OCI-LY1 (cell line): ENCODE results near the gene GPATCH4.
"Not testable (repeated sequence)": the region's sequence is repeated elsewhere in the genome, so short reads cannot be mapped to it uniquely, and the experiment has no call there.

Experiments
- H2AFZ ChIP-seq: fragments of 200-600 bp; sonication (generic), shearing (Covaris generic); 2 replicates; pipeline ENCODE4 v1.6.0; 2014; ENCODE audit warnings: antibody characterized with exemption, mild to moderate bottlenecking, low read length
- H3F3A ChIP-seq: fragments of 200-600 bp; sonication (generic), shearing (Covaris generic); 2 replicates; pipeline ENCODE4 v1.6.0; 2014; ENCODE audit warnings: mild to moderate bottlenecking, antibody characterized with exemption, low read length, moderate library complexity; ENCODE audit not compliant: insufficient read depth
- H3K27ac ChIP-seq: fragments of 200-600 bp; sonication (generic); 2 replicates; pipeline ENCODE4 v1.5.1; 2014; ENCODE audit warnings: low read length, mixed run types, mild to moderate bottlenecking, low read depth; ENCODE audit not compliant: poor library complexity, severe bottlenecking
- H3K27me3 ChIP-seq: fragments of 200-600 bp; sonication (generic); 2 replicates; pipeline ENCODE4 v1.6.0; 2014; ENCODE audit warnings: antibody characterized with exemption, mild to moderate bottlenecking, low read length, moderate library complexity; ENCODE audit not compliant: insufficient read depth
- H3K36me3 ChIP-seq: fragments of 200-600 bp; sonication (generic); 2 replicates; pipeline ENCODE4 v1.6.1; 2014; ENCODE audit warnings: mild to moderate bottlenecking, antibody characterized with exemption, low read length, moderate library complexity, mixed read lengths; ENCODE audit not compliant: insufficient read depth
- H3K4me1 ChIP-seq: fragments of 200-600 bp; sonication (generic); 2 replicates; pipeline ENCODE4 v1.5.1; 2014; ENCODE audit warnings: mild to moderate bottlenecking, low read length, moderate library complexity; ENCODE audit not compliant: insufficient read depth, severe bottlenecking
- H3K4me2 ChIP-seq: fragments of 200-600 bp; sonication (generic), shearing (Covaris generic); 2 replicates; pipeline ENCODE4 v1.6.1; 2014; ENCODE audit warnings: low read length
- H3K4me3 ChIP-seq: fragments of 200-600 bp; sonication (generic); 2 replicates; pipeline ENCODE4 v1.5.1; 2014; ENCODE audit warnings: low read length, low read depth, mild to moderate bottlenecking, mixed read lengths; ENCODE audit not compliant: poor library complexity, severe bottlenecking
- H3K79me2 ChIP-seq: fragments of 200-600 bp; shearing (Covaris generic); 2 replicates; pipeline ENCODE4 v1.6.1; 2016; ENCODE audit warnings: mixed run types, low read length, mixed read lengths; ENCODE audit not compliant: insufficient read depth
- H3K9ac ChIP-seq: fragments of 200-600 bp; sonication (generic), shearing (Covaris generic); 2 replicates; pipeline ENCODE4 v1.6.1; 2014; ENCODE audit warnings: mild to moderate bottlenecking, low read length, mixed read lengths
- H3K9me2 ChIP-seq: fragments of 200-600 bp; sonication (generic), shearing (Covaris generic); 2 replicates; pipeline ENCODE4 v1.6.1; 2014; ENCODE audit warnings: low read depth, mild to moderate bottlenecking, low read length, mixed read lengths
- H3K9me3 ChIP-seq: fragments of 200-600 bp; shearing (Covaris generic); 2 replicates; pipeline ENCODE4 v1.6.1; 2014; ENCODE audit warnings: low read length, mixed read lengths
- H4K20me1 ChIP-seq: fragments of 200-600 bp; sonication (generic), shearing (Covaris generic); 2 replicates; pipeline ENCODE4 v1.6.0; 2016; ENCODE audit warnings: mild to moderate bottlenecking, low read length; ENCODE audit not compliant: insufficient read depth
- EZH2 ChIP-seq: fragments of 200-600 bp; sonication (generic), shearing (Covaris generic); IDR thresholded peaks from 2 replicates; pipeline ENCODE4 v1.8.0; 2017; ENCODE audit warnings: borderline replicate concordance, mixed run types, mild to moderate bottlenecking, antibody characterized with exemption, low read length, moderate library complexity, mixed read lengths
- TF ChIP-seq, protein P1 (sequence below): fragments of 200-600 bp; sonication (generic), shearing (Covaris generic); IDR thresholded peaks from 2 replicates; pipeline ENCODE4 v1.5.1; 2017; ENCODE audit warnings: mild to moderate bottlenecking, antibody characterized with exemption, low read length, moderate library complexity, mixed read lengths

GPATCH4 gene

DNA sequence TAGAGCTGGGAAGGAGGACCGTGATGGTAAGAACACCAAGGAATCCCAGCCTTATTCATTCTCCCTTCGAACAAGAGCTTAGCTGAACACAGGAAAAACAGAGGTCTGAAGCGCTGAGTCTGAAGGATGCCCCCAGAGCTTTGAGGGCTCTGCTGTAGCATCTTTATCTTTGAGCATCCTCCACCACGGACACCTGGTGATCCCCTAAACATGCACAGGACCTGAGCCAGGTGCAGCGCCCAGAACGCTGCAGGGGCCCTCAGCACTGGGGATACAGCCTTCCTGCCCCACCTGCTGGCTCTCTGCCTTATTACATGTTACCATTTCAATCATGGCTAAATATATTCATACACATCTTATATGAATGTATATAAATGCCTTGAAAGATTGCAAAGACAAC, 7.7 kb upstream of the GPATCH4 start:
- Histone ChIP-seq H3K9ac (no peak overlapping the region), H3K4me2 (no peak overlapping the region), H3K27ac (no peak overlapping the region), H3K4me1 (no peaks in the 10 kb centered on the region), H3F3A (no peaks in the 10 kb centered on the region), H2AFZ (no peak overlapping the region), H4K20me1 (no peaks in the 10 kb centered on the region), H3K4me3 (no peak overlapping the region), H3K79me2 (no peaks in the 10 kb centered on the region), H3K9me3 (no peaks in the 10 kb centered on the region), H3K9me2 (no peaks in the 10 kb centered on the region), H3K27me3 (no peaks in the 10 kb centered on the region), H3K36me3 (no peaks in the 10 kb centered on the region)
- no peak for TF ChIP-seq EZH2
- TF ChIP-seq, protein P1, sequence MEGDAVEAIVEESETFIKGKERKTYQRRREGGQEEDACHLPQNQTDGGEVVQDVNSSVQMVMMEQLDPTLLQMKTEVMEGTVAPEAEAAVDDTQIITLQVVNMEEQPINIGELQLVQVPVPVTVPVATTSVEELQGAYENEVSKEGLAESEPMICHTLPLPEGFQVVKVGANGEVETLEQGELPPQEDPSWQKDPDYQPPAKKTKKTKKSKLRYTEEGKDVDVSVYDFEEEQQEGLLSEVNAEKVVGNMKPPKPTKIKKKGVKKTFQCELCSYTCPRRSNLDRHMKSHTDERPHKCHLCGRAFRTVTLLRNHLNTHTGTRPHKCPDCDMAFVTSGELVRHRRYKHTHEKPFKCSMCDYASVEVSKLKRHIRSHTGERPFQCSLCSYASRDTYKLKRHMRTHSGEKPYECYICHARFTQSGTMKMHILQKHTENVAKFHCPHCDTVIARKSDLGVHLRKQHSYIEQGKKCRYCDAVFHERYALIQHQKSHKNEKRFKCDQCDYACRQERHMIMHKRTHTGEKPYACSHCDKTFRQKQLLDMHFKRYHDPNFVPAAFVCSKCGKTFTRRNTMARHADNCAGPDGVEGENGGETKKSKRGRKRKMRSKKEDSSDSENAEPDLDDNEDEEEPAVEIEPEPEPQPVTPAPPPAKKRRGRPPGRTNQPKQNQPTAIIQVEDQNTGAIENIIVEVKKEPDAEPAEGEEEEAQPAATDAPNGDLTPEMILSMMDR, result peak; percentile 84

DNA sequence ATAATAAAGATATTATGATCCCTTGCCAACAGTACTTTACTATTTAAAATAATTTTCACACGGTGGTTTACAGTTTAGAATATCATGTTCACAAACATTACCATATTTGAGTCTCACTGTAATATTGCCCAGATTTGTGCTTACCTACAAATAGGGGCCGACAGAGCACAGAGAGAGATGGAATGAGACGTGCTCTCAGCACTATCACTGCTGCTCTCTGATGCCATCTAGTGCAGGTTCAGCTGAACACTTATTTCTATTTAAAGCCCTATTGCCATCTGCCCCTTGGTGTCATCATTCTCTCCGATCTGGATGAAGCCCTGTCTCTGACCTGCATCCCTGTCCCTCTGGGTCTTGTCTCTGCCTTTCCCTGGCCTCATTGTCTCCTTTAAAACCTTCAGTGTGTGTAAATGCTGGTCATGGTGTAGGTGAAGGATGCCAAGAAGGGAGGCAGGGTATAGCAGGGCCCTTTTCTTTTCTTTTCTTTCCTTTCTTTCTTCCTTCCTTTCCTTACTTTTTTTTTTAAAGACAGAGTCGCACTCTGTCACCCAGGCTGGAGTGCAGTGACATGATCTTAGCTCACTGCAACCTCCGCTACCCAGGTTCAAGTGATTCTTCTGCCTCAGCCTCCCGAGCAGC, 6.9 kb upstream of the GPATCH4 start:
- Histone ChIP-seq H3F3A (no peaks in the 10 kb centered on the region), H3K36me3 (no peaks in the 10 kb centered on the region), H3K27me3 (no peaks in the 10 kb centered on the region), H3K9ac (no peak overlapping the region), H3K9me3 (no peaks in the 10 kb centered on the region), H4K20me1 (no peaks in the 10 kb centered on the region), H3K4me1 (no peaks in the 10 kb centered on the region), H3K4me3 (no peak overlapping the region), H3K9me2 (no peaks in the 10 kb centered on the region), H2AFZ (no peak overlapping the region), H3K4me2 (no peak overlapping the region), H3K27ac (no peak overlapping the region), H3K79me2 (no peaks in the 10 kb centered on the region)
- TF ChIP-seq, protein P1, result peak; percentile 84
- TF ChIP-seq EZH2, result no peak

DNA sequence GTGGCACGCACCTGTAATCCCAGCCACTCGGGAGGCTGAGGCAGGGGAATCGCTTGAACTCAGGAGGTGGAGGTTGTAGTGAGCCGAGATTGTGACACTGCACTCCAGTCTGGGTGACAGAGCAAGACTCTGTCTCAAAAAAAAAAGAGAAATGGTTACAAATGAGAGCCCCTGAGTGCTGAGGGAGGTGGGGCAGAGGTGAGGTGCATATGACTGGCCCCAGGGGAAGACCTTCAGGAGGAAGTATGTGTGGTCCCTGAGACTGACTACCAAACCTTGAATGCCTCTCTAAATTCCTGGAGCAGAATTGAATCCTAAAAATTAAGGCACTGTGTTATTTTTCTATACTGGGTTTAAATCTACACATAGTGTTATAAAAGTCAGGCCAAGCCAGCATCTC, 6.1 kb upstream of the GPATCH4 start:
- H3K9me2 ChIP-seq, H3K27me3 ChIP-seq, H3K4me1 ChIP-seq, H3K4me3 ChIP-seq, H3K27ac ChIP-seq, H3K9me3 ChIP-seq, H3K9ac ChIP-seq, H3K79me2 ChIP-seq, H3F3A ChIP-seq, H4K20me1 ChIP-seq, H3K36me3 ChIP-seq, H3K4me2 ChIP-seq, H2AFZ ChIP-seq: not testable (repeated sequence)

DNA sequence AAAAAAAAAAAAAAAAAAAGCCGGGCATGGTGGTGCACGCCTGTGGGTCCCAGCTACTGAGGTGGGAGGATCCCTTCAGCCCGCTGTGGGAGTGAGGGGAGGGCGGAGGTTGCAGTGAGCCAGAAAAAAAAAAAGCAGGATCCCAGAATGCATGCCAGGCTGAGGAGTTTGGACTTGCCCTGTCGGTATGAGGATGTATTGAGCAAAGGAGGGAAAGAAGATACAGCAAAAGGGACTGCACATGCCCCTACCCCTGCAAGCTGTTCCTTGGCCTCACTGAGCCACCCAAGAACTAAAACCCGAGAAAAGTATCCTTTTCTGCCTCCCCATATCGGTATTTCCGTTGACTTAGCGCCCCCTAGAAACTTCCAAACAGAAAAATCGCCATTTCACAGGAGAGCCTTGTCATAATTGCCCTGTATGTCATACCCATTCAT, 1.3 kb upstream of the GPATCH4 start:
- TF ChIP-seq, protein P1, result peak; percentile 73
- TF ChIP-seq EZH2, result no peak
- Histone ChIP-seq H3K27me3 (no peaks in the 10 kb centered on the region), H2AFZ (no peak overlapping the region), H3F3A (no peaks in the 10 kb centered on the region), H3K4me2 (peak overlapping the region; percentile 93; the same call in 1 of the 2 replicates), H3K9me2 (no peaks in the 10 kb centered on the region), H3K9me3 (no peaks in the 10 kb centered on the region), H4K20me1 (no peaks in the 10 kb centered on the region), H3K27ac (no peak overlapping the region), H3K36me3 (peaks cover 19% of the 10 kb centered on the region; the same call in 1 of the 2 replicates), H3K4me3 (peak overlapping the region; percentile 13), H3K79me2 (no peaks in the 10 kb centered on the region), H3K9ac (no peak overlapping the region), H3K4me1 (peaks cover 27% of the 10 kb centered on the region)
